ENCODE measurements around the gene NDUFV1.
"Not testable (repeated sequence)": the region's sequence is repeated elsewhere in the genome, so short reads cannot be mapped to it uniquely, and the experiment has no call there.

Gene NDUFV1

GRCh38 chr11:67652965-67653845 lies 46.5 kb downstream of the NDUFV1 start:
- no peak for DNase-seq

GRCh38 chr11:67654225-67654624 lies 47.5 kb downstream of the NDUFV1 start:
- DNase-seq, result no peak

GRCh38 chr11:67656278-67656922 lies 49.7 kb downstream of the NDUFV1 start:
- no peak for DNase-seq

- no peak for DNase-seq
Measured at GRCh38 chr11:67657300-67657699, 50.6 kb downstream of the NDUFV1 start.

DNA sequence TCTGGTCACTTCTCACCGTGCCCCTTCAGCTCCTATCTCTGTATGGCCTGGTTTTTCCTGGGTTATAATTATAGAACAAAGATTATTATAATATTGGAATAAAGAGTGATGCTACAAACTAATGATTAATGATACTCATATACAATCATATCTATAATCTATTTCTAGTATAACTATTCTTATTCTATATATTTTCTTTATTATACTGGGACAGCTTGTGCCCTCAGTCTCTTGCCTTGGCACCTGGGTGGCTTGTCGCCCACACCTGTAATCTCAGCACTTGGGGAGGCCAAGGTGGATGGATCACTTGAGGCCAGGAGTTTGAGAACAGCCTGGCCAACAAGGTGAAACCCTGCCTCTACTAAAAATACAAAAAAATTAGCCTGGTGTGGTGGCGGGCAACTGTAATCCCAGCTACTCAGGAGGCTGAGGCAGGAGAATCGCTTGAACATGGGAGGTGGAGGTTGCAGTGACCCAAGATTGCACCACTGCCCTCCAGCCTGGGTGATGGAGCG lies 53.0 kb downstream of the NDUFV1 start:
- not testable (repeated sequence) for DNase-seq

DNA sequence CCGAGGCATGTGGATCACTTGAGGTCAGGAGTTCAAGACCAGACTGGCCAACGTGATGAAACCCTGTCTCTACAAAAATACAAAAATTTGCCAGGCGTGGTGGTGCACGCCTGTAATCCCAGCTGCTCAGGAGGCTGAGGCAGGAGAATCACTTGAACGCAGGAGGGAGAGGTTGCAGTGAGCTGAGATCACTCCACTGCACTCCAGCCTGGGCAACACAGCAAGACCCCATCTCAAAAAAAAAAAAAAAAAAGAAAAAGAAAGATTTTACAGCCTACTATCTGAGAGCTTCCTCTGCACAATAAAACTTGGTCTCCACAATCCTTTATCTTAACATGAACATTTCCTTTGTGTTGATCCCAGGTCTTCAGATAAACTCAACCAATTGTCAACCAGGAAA lies 54.0 kb downstream of the NDUFV1 start:
- not testable (repeated sequence) for DNase-seq
